ENCODE results near the gene CHN1. TPM values are rescaled to one million over a fixed set of nuclear protein-coding genes. Genes with fewer than 3 reads are reported as not detected.

CHN1 gene
- total and polyA plus RNA-seq, 2 donors from 2014 or later: 6.5 to 14.1 TPM

GRCh38 chr2:174882416-174882815 is 122.8 kb downstream of the CHN1 start:
- Histone ChIP-seq H3K4me3 (ENCODE audit: low read length in 3 of 3) (no peak overlapping the region), H3K4me1 (ENCODE audit: control insufficient read depth in 2 of 3, insufficient read depth in 2 of 3, low read depth in 1 of 3, low read length in 3 of 3) (no peaks in the 10 kb centered on the region), H3K9me3 (ENCODE audit: control insufficient read depth in 2 of 3, insufficient read depth in 1 of 3, low read length in 3 of 3) (no peaks in the 10 kb centered on the region), H3K27ac (ENCODE audit: low read depth in 2 of 2, low read length in 2 of 2) (no peak overlapping the region), H3K9ac (ENCODE audit: low read length in 3 of 3) (no peak overlapping the region), H3K36me3 (ENCODE audit: control insufficient read depth in 2 of 3, insufficient read depth in 3 of 3, low read length in 3 of 3) (no peaks in the 10 kb centered on the region), H3K27me3 (ENCODE audit: control insufficient read depth, insufficient read depth, low read length) (no peaks in the 10 kb centered on the region)
- intact Hi-C loops (cut with DNase I): no loop called here
- DNase-seq (peak in 1 of 5 donors; percentile 37), FAIRE-seq (no peak)
- TF ChIP-seq CTCF (IDR thresholded peaks at IDR 0.05; ENCODE audit: borderline replicate concordance, extremely low read depth, insufficient read depth): no peak

- Histone ChIP-seq H3K36me3 (ENCODE audit: control insufficient read depth in 2 of 3, insufficient read depth in 3 of 3, low read length in 3 of 3) (no peaks in the 10 kb centered on the region), H3K9me3 (ENCODE audit: control insufficient read depth in 2 of 3, insufficient read depth in 1 of 3, low read length in 3 of 3) (no peaks in the 10 kb centered on the region), H3K27me3 (ENCODE audit: control insufficient read depth, insufficient read depth, low read length) (no peaks in the 10 kb centered on the region), H3K4me3 (ENCODE audit: low read length in 3 of 3) (no peak overlapping the region), H3K9ac (ENCODE audit: low read length in 3 of 3) (no peak overlapping the region), H3K4me1 (ENCODE audit: control insufficient read depth in 2 of 3, insufficient read depth in 2 of 3, low read depth in 1 of 3, low read length in 3 of 3) (no peaks in the 10 kb centered on the region), H3K27ac (ENCODE audit: low read depth in 2 of 2, low read length in 2 of 2) (no peak overlapping the region)
- no peak for DNase-seq
- no peak for TF ChIP-seq CTCF (IDR thresholded peaks at IDR 0.05; ENCODE audit: borderline replicate concordance, extremely low read depth, insufficient read depth)
- no peak for FAIRE-seq
- intact Hi-C loops (cut with DNase I): no loop called here
Observed at GRCh38 chr2:174881678-174882077, 123.5 kb downstream of the CHN1 start.

GRCh38 chr2:174878537-174879147 is 126.5 kb downstream of the CHN1 start:
- Histone ChIP-seq H3K4me3 (ENCODE audit: low read length in 3 of 3) (peak overlapping the region in 2 of 3 donors; percentile 25 to 45), H3K27me3 (ENCODE audit: control insufficient read depth, insufficient read depth, low read length) (no peaks in the 10 kb centered on the region), H3K9ac (ENCODE audit: low read length in 3 of 3) (no peak overlapping the region), H3K9me3 (ENCODE audit: control insufficient read depth in 2 of 3, insufficient read depth in 1 of 3, low read length in 3 of 3) (no peaks in the 10 kb centered on the region), H3K4me1 (ENCODE audit: control insufficient read depth in 2 of 3, insufficient read depth in 2 of 3, low read depth in 1 of 3, low read length in 3 of 3) (no peaks in the 10 kb centered on the region), H3K27ac (ENCODE audit: low read depth in 2 of 2, low read length in 2 of 2) (no peak overlapping the region), H3K36me3 (ENCODE audit: control insufficient read depth in 2 of 3, insufficient read depth in 3 of 3, low read length in 3 of 3) (no peaks in the 10 kb centered on the region)
- no peak for TF ChIP-seq CTCF (IDR thresholded peaks at IDR 0.05; ENCODE audit: borderline replicate concordance, extremely low read depth, insufficient read depth)
- DNase-seq: peak in 2 of 5 donors; percentile 46 to 58
- FAIRE-seq: no peak
- intact Hi-C loops (cut with DNase I): no loop called here

- no peak overlapping the region for H3K27ac ChIP-seq (ENCODE audit: low read depth in 2 of 2, low read length in 2 of 2)
- no peaks in the 10 kb centered on the region for H3K9me3 ChIP-seq (ENCODE audit: control insufficient read depth in 2 of 3, insufficient read depth in 1 of 3, low read length in 3 of 3)
- H3K9ac ChIP-seq (ENCODE audit: low read length in 3 of 3): no peak overlapping the region
- intact Hi-C loops (cut with DNase I): no loop called here
- H3K4me3 ChIP-seq (ENCODE audit: low read length in 3 of 3): no peak overlapping the region
- no peak for DNase-seq
- no peaks in the 10 kb centered on the region for H3K27me3 ChIP-seq (ENCODE audit: control insufficient read depth, insufficient read depth, low read length)
- TF ChIP-seq CTCF (IDR thresholded peaks at IDR 0.05; ENCODE audit: borderline replicate concordance, extremely low read depth, insufficient read depth): no peak
- no peaks in the 10 kb centered on the region for H3K4me1 ChIP-seq (ENCODE audit: control insufficient read depth in 2 of 3, insufficient read depth in 2 of 3, low read depth in 1 of 3, low read length in 3 of 3)
- no peak for FAIRE-seq
- no peaks in the 10 kb centered on the region for H3K36me3 ChIP-seq (ENCODE audit: control insufficient read depth in 2 of 3, insufficient read depth in 3 of 3, low read length in 3 of 3)
Observed at GRCh38 chr2:174877751-174878150, 127.4 kb downstream of the CHN1 start.

Data from kidney (tissue), 14 donors.